Measurements from ENCODE around the gene BMPR1B. TPM values are rescaled to one million over a fixed set of nuclear protein-coding genes. Genes with fewer than 3 reads are reported as not detected.

The BMPR1B gene
- total RNA-seq, 1 experiment from 2014 or later, result 0.62 TPM

GRCh38 chr4:94905511-94905910 is 147.8 kb downstream of the BMPR1B start:
- no peaks in the 10 kb centered on the region for H3K4me1 ChIP-seq (ENCODE audit: control insufficient read depth, insufficient read depth, low read length)
- no TSS peak for BruUV-seq (replicated peaks)
- DNase-seq (ENCODE audit: low read depth, low spot score) (no peak), ATAC-seq (no peak)
- no peaks in the 10 kb centered on the region for H3K36me3 ChIP-seq (ENCODE audit: control insufficient read depth, insufficient read depth, low read length)
- H3K27me3 ChIP-seq (ENCODE audit: control insufficient read depth, insufficient read depth, low read length), result no peaks in the 10 kb centered on the region
- H3K27ac ChIP-seq (ENCODE audit: low read length), result no peak overlapping the region
- in situ Hi-C loops (cut with HindIII; ENCODE audit: low pct_unique_long_range_greater_than_20kb, low sequenced_read_pairs), result no loop called here
- CTCF ChIA-PET, result no interaction called here
- intact Hi-C loops (cut with micrococcal nuclease; ENCODE audit: unreplicated experiment), result no loop called here
- POLR2A ChIA-PET, result interaction anchor here (0.7 kb wide), 1 partner anchor 17 kb away, joined by 6 read pairs; no protein-coding TSS in a partner anchor
- TF ChIP-seq SIN3A (IDR thresholded peaks at IDR 0.05; ENCODE audit: borderline replicate concordance, insufficient read depth, low read depth, low read length) (no peak), REST (IDR thresholded peaks at IDR 0.05; ENCODE audit: insufficient read depth in 1 of 2, low read depth in 2 of 2, low read length in 1 of 2) (no peak), TCF7L2 (IDR thresholded peaks at IDR 0.05; ENCODE audit: low read depth, low read length) (no peak), POLR2AphosphoS5 (IDR thresholded peaks at IDR 0.05; ENCODE audit: low read depth, low read length) (no peak)
- TF ChIP-seq, protein P1, sequence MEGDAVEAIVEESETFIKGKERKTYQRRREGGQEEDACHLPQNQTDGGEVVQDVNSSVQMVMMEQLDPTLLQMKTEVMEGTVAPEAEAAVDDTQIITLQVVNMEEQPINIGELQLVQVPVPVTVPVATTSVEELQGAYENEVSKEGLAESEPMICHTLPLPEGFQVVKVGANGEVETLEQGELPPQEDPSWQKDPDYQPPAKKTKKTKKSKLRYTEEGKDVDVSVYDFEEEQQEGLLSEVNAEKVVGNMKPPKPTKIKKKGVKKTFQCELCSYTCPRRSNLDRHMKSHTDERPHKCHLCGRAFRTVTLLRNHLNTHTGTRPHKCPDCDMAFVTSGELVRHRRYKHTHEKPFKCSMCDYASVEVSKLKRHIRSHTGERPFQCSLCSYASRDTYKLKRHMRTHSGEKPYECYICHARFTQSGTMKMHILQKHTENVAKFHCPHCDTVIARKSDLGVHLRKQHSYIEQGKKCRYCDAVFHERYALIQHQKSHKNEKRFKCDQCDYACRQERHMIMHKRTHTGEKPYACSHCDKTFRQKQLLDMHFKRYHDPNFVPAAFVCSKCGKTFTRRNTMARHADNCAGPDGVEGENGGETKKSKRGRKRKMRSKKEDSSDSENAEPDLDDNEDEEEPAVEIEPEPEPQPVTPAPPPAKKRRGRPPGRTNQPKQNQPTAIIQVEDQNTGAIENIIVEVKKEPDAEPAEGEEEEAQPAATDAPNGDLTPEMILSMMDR (IDR thresholded peaks at IDR 0.05), result no peak
- no peak overlapping the region for H3K4me3 ChIP-seq (ENCODE audit: low read depth in 2 of 2, low read length in 2 of 2)
- no peaks in the 10 kb centered on the region for H3K9me3 ChIP-seq (ENCODE audit: control insufficient read depth, insufficient read depth, low read depth, low read length)

GRCh38 chr4:94909645-94910044 is 151.9 kb downstream of the BMPR1B start:
- H3K4me3 ChIP-seq (ENCODE audit: low read depth in 2 of 2, low read length in 2 of 2), result no peak overlapping the region
- in situ Hi-C loops (cut with HindIII; ENCODE audit: low pct_unique_long_range_greater_than_20kb, low sequenced_read_pairs) (no loop called here), intact Hi-C loops (cut with micrococcal nuclease; ENCODE audit: unreplicated experiment) (no loop called here)
- DNase-seq (ENCODE audit: low read depth, low spot score) (no peak), ATAC-seq (no peak)
- no peaks in the 10 kb centered on the region for H3K4me1 ChIP-seq (ENCODE audit: control insufficient read depth, insufficient read depth, low read length)
- BruUV-seq (replicated peaks), result no TSS peak
- no peak overlapping the region for H3K27ac ChIP-seq (ENCODE audit: low read length)
- H3K27me3 ChIP-seq (ENCODE audit: control insufficient read depth, insufficient read depth, low read length), result no peaks in the 10 kb centered on the region
- ChIA-PET POLR2A (no interaction called here), CTCF (no interaction called here)
- TF ChIP-seq POLR2AphosphoS5 (IDR thresholded peaks at IDR 0.05; ENCODE audit: low read depth, low read length) (no peak), REST (IDR thresholded peaks at IDR 0.05; ENCODE audit: insufficient read depth in 1 of 2, low read depth in 2 of 2, low read length in 1 of 2) (no peak), SIN3A (IDR thresholded peaks at IDR 0.05; ENCODE audit: borderline replicate concordance, insufficient read depth, low read depth, low read length) (no peak), TCF7L2 (IDR thresholded peaks at IDR 0.05; ENCODE audit: low read depth, low read length) (no peak)
- TF ChIP-seq, protein P1 (IDR thresholded peaks at IDR 0.05), result no peak
- H3K36me3 ChIP-seq (ENCODE audit: control insufficient read depth, insufficient read depth, low read length), result no peaks in the 10 kb centered on the region
- H3K9me3 ChIP-seq (ENCODE audit: control insufficient read depth, insufficient read depth, low read depth, low read length), result no peaks in the 10 kb centered on the region
